Gastrocnemius medialis (tissue), 4 donors: Measurements from ENCODE around the gene FLT1. TPM values are rescaled to one million over a fixed set of nuclear protein-coding genes. Genes with fewer than 3 reads are reported as not detected.

Experiments used
- ATAC-seq, 2 donors: fragments of 150-250 bp; one replicate each; pipeline ENCODE4 v1.9.1; 2016
- DNase-seq, 2 donors: peaks; one replicate each; pipeline ENCODE4 v3.0.0-alpha.2; 2019
- H3K27ac ChIP-seq, 4 donors: fragments of 200-600 bp; sonication (generic); 1 replicate in 1 of 4; 2 replicates in 3 of 4; pipeline ENCODE4 v1.5.1; 2016 to 2018; ENCODE audit warnings: mild to moderate bottlenecking in 2 of 4, moderate library complexity in 1 of 4
- H3K27me3 ChIP-seq, 3 donors: fragments of 200-600 bp; sonication (generic) in 2 of 3; 1 replicate in 1 of 3; 2 replicates in 2 of 3; pipeline versions ENCODE4 v1.5.1 to v1.6.0; 2016 to 2019; ENCODE audit warnings: mild to moderate bottlenecking in 1 of 3, moderate library complexity in 1 of 3
- H3K36me3 ChIP-seq, 2 donors: fragments of 200-600 bp; sonication (generic) in 1 of 2; one replicate each; pipeline ENCODE4 v1.5.1; 2017 to 2018
- H3K4me1 ChIP-seq, 2 donors: fragments of 200-600 bp; sonication (generic) in 1 of 2; one replicate each; pipeline ENCODE4 v1.5.1; 2016 to 2017; ENCODE audit warnings: mild to moderate bottlenecking in 2 of 2
- H3K4me3 ChIP-seq, 4 donors: fragments of 200-600 bp; sonication (generic) in 3 of 4; 1 replicate in 1 of 4; 2 replicates in 3 of 4; pipeline ENCODE4 v1.5.1; 2016 to 2019; ENCODE audit warnings: mild to moderate bottlenecking in 2 of 4
- H3K9me3 ChIP-seq, 3 donors: fragments of 200-600 bp; sonication (generic) in 2 of 3; 1 replicate in 1 of 3; 2 replicates in 2 of 3; pipeline ENCODE4 v1.5.1; 2016 to 2019
- POLR2A ChIP-seq, 2 donors: fragments of 450-650 bp; IDR thresholded peaks; one replicate each; pipeline ENCODE4 v1.6.1; 2017; ENCODE audit warnings: antibody characterized with exemption in 2 of 2, mild to moderate bottlenecking in 2 of 2, moderate library complexity in 2 of 2
- in situ Hi-C, 4 donors: fragments of 200-750 bp; cut with MboI; loops; one replicate each; pipeline versions ENCODE4 v1.15.0 to v1.8.0; 2017; ENCODE audit warnings: low sequenced_read_pairs in 4 of 4
- intact Hi-C: fragments of 100-400 bp; cut with DNase I; formaldehyde crosslinking; loops from one replicate; pipeline ENCODE4 v1.15.1; 2023; ENCODE audit warnings: low total_unique reads
- total RNA-seq, 4 donors: library from RNA; depleted of rRNA; stranded (reverse); fragments of >200 nt; gene quantifications; one replicate each; pipeline versions ENCODE4 v1.1.0 to v1.2.3, GENCODE V29; 2016
- TF ChIP-seq, protein P1 (sequence below), 5 experiments: fragments of 450-650 bp in 3 of 5; fragments of 200-600 bp in 2 of 5; sonication (generic) in 2 of 5; IDR thresholded peaks in 4 of 5; conservative IDR thresholded peaks in 1 of 5; 1 replicate in 4 of 5; 2 replicates in 1 of 5; pipeline ENCODE4 v1.5.1; 2016 to 2019; ENCODE audit warnings: antibody characterized with exemption in 5 of 5, mild to moderate bottlenecking in 3 of 5, moderate library complexity in 3 of 5

Gene FLT1
- total RNA-seq, 4 donors from 2014 or later = 20.7 to 42.9 (median 29.5) TPM

DNA sequence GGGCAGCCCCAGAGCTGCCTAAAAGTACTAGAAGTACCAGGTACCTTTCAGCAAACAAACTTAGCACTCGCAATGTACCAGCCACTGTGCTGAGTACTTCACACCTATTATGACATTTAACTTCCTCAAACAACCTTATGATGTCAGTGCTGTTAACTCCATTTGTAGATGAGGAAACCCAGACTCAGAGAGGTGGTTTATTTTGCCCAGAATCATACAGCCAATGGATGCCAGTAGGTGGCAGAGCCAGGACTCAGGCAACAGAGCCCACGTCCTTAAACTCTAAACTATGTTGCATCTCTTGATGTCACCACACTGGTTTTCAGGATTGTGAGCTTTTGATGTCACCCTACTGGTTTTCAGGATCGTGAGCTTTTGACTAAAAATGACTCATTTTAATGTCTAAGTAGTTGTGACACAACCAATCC is 78.9 kb downstream of the FLT1 start:
- intact Hi-C loops (no loop called here), in situ Hi-C loops (no loop called here)
- TF ChIP-seq, protein P1, sequence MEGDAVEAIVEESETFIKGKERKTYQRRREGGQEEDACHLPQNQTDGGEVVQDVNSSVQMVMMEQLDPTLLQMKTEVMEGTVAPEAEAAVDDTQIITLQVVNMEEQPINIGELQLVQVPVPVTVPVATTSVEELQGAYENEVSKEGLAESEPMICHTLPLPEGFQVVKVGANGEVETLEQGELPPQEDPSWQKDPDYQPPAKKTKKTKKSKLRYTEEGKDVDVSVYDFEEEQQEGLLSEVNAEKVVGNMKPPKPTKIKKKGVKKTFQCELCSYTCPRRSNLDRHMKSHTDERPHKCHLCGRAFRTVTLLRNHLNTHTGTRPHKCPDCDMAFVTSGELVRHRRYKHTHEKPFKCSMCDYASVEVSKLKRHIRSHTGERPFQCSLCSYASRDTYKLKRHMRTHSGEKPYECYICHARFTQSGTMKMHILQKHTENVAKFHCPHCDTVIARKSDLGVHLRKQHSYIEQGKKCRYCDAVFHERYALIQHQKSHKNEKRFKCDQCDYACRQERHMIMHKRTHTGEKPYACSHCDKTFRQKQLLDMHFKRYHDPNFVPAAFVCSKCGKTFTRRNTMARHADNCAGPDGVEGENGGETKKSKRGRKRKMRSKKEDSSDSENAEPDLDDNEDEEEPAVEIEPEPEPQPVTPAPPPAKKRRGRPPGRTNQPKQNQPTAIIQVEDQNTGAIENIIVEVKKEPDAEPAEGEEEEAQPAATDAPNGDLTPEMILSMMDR (IDR thresholded peaks at IDR 0.05 in 4 of 5, conservative IDR thresholded peaks at IDR 0.05 in 1 of 5) = no peak
- no peak for TF ChIP-seq POLR2A (IDR thresholded peaks at IDR 0.05)
- no peaks in the 10 kb centered on the region for H3K36me3 ChIP-seq
- H3K27ac ChIP-seq = peak overlapping the region in 1 of 4 donors; percentile 2
- DNase-seq = no peak
- no peaks in the 10 kb centered on the region for H3K4me1 ChIP-seq
- H3K4me3 ChIP-seq = no peak overlapping the region
- no peaks in the 10 kb centered on the region for H3K27me3 ChIP-seq
- ATAC-seq = no peak
- H3K9me3 ChIP-seq = no peaks in the 10 kb centered on the region

DNA sequence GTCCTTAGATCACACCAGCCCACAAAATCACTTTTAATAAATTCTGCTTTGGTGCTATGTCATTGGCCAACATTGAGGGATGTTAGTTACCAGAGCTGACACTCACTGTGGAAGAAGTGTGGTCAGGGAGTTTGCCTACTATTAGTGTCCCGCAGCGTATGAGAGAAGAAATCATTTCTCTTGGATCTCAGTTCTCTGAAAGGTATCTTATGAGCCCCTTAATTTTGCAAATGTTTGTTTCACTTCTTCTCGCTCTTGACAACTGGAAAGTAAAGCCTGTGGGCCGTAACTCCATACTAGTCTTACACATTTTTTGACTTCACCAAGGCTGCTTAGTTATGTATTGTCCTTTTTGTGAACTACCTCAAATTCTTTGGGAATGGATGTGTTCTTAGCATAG is 80.9 kb downstream of the FLT1 start:
- in situ Hi-C loops = no loop called here
- Histone ChIP-seq H3K36me3 (no peaks in the 10 kb centered on the region), H3K27ac (peak overlapping the region in 3 of 4 donors; percentile 49 to 73 (median 63)), H3K27me3 (no peaks in the 10 kb centered on the region), H3K9me3 (no peaks in the 10 kb centered on the region), H3K4me1 (peaks cover 0 to 10% of the 10 kb centered on the region in 2 donors), H3K4me3 (no peak overlapping the region)
- TF ChIP-seq, protein P1 (IDR thresholded peaks at IDR 0.05 in 4 of 5, conservative IDR thresholded peaks at IDR 0.05 in 1 of 5) = no peak
- no peak for TF ChIP-seq POLR2A (IDR thresholded peaks at IDR 0.05)
- ATAC-seq = no peak
- intact Hi-C loops = no loop called here
- DNase-seq = no peak

DNA sequence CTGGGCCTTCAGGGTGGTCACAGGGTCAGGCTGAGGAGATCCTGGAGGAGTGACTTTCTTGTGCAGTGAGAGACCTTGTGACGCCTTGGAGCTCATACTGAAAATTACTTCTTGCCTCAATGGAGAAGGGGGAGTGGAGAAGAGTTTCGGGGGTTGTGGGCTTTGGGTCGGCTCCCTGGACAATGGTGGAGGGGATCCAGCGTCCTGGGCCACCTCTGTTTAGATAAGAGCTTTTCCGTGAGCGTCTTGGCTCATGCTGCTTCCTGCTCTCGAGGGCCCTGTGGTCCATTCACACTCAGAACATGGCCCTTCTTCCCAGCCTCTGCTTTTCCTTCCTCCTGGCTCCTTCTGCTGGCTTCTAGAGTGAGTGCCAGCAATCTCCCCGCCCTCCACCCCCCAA is 81.9 kb downstream of the FLT1 start:
- ATAC-seq (peak; percentile 52 to 53), DNase-seq (peak in 1 of 2 donors; percentile 4)
- intact Hi-C loops (no loop called here), in situ Hi-C loops (no loop called here)
- Histone ChIP-seq H3K4me3 (no peak overlapping the region), H3K27ac (peak overlapping the region in 3 of 4 donors; percentile 49 to 74 (median 63)), H3K9me3 (no peaks in the 10 kb centered on the region), H3K4me1 (peaks cover 0 to 11% of the 10 kb centered on the region in 2 donors), H3K27me3 (no peaks in the 10 kb centered on the region), H3K36me3 (no peaks in the 10 kb centered on the region)
- TF ChIP-seq POLR2A (IDR thresholded peaks at IDR 0.05) = no peak
- TF ChIP-seq, protein P1 (IDR thresholded peaks at IDR 0.05 in 4 of 5, conservative IDR thresholded peaks at IDR 0.05 in 1 of 5) = no peak

DNA sequence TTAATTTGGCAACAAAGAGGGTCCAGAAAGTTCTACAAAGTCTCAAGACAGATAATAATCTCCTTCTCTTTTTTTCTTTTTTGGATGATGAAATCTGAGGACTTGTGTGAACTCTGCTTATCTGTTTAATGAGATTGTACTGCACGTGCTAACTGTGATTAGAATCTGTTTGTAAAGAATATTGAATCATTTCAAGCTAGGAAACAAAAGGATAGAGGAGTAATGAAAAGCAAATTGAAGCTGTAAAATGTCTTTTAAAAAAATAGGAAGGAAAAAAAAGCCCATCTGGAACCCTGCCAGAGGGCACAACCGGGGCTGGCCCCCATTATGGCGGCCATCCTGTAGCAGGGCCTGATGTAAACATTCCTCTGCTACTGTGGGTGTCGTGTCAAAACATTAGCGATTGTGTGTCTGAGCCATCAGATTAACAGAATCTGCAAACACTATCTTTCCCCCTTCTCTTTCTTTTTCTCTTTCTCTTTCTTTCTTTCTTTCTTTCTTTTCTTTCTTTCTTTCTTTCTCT is 83.0 kb downstream of the FLT1 start:
- TF ChIP-seq, protein P1 (IDR thresholded peaks at IDR 0.05 in 4 of 5, conservative IDR thresholded peaks at IDR 0.05 in 1 of 5) = no peak
- TF ChIP-seq POLR2A (IDR thresholded peaks at IDR 0.05) = no peak
- Histone ChIP-seq H3K36me3 (no peaks in the 10 kb centered on the region), H3K4me3 (no peak overlapping the region), H3K27me3 (no peaks in the 10 kb centered on the region), H3K27ac (peak overlapping the region; percentile 24 to 74 (median 64)), H3K9me3 (no peaks in the 10 kb centered on the region), H3K4me1 (peaks cover 0 to 11% of the 10 kb centered on the region in 2 donors)
- DNase-seq (no peak), ATAC-seq (no peak)
- in situ Hi-C loops (no loop called here), intact Hi-C loops (no loop called here)

DNA sequence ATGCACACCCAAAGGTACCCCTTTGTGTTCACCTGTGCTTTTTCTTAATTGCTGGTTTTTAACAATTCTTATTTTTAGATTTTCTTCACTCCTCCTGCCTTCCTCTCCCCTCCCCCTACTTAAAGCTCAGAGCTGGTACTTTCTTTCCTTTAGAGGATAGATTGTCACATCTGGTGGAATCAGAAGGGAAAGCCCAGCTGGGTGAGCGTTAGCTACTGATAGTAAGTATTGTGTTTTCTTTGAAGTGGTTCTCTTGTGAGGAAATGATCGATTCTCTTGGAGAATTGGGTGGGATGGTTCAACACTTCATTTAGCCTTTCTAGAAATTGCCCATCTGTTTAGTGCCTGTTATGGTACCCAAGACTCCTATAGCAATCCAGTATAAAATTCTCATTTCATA is 84.8 kb downstream of the FLT1 start:
- Histone ChIP-seq H3K4me1 (peaks cover 0 to 11% of the 10 kb centered on the region in 2 donors), H3K4me3 (no peak overlapping the region), H3K27me3 (no peaks in the 10 kb centered on the region), H3K9me3 (no peaks in the 10 kb centered on the region), H3K27ac (peak overlapping the region in 3 of 4 donors; percentile 63 to 74 (median 65)), H3K36me3 (no peaks in the 10 kb centered on the region)
- ATAC-seq (no peak), DNase-seq (no peak)
- in situ Hi-C loops = no loop called here
- TF ChIP-seq POLR2A (IDR thresholded peaks at IDR 0.05) = no peak
- TF ChIP-seq, protein P1 (IDR thresholded peaks at IDR 0.05 in 4 of 5, conservative IDR thresholded peaks at IDR 0.05 in 1 of 5) = no peak
- intact Hi-C loops = no loop called here
